SKM-1 (cell line): ENCODE measurements around the gene MCU.

Experiments used
- DNase-seq: peaks from one replicate; lab custom pipeline; 2025; ENCODE audit not compliant: unreplicated experiment; lab: John Stamatoyannopoulos, UW

The MCU gene

DNA sequence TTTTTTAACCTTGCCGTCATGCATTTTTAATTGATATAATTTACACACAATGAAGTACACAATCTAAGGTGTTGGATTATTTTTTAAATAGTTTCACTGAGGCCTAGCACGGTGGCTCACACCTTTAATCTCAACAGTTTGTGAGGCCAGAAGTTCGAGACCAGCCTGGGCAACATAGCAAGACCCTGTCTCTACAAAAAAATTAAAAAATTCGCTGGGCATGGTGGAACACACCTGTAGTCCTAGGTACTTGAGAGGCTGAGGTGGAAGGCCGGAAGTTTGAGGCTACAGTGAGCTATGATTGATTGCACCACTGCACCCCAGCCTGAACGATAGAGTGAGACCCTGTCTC lies 108.8 kb downstream of the MCU start:
- DNase-seq = no peak

DNA sequence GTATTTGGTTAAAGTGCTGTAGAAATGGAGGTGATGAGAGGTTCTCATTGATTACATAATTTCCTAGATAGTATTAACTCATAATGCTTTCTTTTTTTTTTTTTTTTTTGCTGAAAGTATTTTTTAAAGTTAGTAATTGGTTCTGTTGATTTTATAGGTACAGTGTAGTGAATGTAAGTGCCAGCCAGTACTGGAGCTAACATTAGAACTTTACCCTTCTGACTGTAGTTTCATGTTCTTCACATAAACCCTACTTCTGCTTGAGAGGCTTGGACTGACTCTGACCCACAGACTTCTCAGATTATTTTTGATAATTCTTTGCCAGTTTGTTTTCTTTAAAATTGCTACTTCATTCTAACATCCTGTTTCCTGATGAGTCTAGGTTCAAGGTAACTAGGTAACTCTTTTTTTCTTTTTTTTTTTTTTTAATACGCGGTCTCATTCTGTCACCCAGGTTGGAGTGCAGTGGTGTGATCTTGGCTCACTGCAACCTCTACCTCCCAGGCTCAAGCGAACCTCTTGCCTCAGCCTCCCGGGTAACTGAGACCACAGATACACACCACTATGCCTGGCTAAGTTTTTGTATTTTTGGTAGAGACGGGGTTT lies 109.4 kb downstream of the MCU start:
- no peak for DNase-seq

DNA sequence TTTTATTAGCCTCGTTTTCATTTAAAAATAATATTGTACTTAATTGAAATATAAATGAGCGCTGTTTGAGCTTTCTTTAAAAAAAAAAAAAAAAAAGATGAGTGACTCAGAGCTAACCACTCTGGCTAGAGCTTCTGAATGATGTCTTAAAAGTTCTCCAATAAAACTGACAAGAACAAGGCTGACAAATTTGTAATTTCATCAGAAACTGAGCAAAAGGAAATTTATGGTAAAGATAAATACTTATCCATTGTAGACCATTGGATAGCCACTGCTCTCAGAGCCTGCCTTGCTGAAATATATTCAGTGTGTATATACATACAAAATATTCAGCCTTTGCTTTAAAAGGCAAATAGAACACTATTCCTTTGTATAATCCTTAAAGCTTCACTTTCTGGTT lies 110.4 kb downstream of the MCU start:
- no peak for DNase-seq

DNA sequence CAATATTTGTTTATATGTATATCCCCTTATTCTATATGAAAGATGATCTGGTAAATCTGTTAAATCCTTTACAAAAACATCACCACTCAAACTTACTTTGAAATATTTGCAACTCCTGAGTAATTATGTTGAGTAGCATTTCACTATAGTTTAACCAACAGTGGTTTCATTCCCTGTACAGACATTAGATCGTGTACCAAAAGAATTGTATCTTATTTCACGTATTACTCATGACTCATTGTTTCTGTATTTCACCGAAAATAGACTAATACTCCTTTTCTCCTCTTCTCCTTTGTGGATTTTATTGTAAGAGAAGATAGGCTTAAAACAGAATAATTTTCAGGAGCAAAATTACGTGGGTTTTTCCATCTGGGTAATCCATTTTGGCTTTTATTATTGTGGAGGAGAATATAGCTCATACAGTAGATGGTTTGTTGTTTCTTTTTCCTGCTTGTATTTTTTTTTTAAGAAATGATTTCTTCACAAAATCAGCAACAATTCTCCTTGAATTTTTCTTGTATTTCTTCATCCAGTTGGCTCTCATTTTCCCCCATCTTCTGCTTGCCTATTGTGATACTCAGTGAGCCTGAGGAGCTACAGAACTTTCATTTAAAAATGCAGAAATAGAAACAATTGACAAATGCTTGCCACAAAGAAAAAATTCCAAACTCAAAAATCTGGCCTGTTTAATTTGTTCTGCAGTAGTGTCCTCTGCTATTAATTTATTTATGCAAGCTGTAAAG lies 111.0 kb downstream of the MCU start:
- DNase-seq = no peak

DNA sequence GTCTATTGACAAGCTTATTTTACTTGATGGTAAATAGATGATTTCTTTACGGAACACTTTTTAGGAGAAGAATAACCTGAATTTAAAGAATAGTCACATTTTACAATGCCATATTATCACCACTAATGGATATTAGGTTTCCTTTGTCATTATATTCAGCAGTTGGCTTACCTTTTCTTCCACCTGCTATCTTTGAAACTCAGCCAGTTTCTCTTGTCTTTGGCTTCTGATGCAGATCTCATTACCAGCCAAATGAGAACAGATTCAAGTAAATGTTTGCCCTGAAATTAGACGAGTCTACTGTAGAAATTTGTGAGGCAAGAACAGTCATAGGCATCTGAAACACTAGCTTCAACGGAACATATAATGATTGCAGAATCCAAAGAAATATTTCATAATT lies 116.1 kb downstream of the MCU start:
- no peak for DNase-seq

DNA sequence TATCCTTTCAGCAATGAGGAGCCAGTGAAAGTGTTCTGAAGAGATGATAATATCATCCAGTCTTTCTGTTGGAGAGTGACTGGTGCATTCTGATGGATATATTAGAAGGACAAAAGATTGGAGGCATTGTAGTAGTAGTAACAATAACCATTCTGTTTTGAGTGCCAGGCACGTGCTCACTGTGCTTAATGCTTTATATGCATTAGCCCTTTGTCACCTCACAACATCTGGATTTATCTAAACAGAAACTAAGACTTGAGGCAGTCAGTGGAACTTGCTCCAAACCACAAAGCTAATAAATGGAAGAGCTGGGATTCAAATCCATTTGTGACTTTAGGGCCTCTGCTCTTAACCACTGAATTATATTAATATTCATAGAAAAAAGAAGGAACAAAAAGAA lies 117.1 kb downstream of the MCU start:
- no peak for DNase-seq

DNA sequence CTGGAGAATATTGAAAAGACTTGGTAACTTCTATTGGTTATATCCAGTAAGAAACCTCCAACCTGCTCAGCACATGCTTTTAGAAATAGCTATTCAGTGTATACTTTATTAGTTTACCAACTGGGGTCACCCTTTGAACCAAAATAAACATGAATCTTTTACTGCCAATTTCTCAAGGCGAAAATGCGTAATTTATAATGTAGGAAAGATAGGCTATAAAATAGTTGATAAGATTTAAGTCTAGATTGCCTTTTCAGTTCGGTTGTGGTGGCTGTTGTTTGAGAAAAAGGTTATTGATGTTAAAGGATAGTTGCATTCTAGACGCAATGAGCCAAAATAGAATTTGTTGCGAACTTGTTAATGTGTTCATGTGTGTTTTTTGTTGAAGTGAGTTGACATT lies 119.0 kb downstream of the MCU start:
- no peak for DNase-seq

DNA sequence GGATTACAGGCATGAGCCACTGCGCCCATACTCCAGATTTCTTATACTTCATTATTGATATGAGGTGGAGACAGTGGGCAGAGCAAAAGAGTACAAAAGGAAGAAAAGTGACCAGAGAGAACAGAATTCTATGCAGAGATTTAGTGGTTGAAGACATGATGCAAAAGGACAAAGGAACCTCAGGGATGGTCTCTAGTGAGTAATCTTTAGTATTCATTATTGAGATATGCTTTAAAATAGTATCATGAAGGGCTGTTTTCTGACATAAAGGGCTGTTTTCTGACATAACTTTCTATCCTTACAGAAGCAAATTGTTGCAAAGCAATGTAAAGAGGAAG lies 120.4 kb downstream of the MCU start:
- no peak for DNase-seq

DNA sequence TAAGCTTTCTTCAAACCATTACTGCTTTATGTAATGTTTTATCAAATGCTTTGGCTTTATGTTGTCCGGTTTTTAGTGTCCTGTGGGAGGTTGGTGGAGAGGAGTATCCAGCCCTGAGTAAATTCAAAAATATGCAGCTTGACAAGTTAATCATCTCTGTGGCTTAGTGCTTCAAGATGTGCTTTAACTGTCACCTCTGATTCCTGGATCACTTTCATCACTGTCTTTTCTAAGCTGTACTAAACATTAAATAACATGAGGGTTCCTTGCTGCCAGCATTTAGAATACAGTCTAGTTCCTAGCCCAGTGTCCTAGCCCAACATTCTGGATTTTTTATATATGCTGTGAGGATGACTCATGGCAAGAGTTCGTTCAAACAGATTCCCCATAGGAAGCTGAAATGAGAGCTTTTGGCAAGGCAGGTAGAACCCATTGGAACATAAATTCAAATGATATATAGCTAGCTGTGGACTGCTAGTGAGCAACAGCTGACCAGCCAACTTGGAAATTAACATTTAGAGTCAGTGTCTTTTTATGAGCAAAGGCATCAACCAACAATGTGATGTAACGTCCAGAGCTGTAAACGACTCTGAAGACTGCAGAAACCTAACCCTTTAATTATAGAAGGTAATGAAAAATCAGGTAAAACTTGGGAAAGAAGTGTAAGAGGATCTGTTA lies 120.9 kb downstream of the MCU start:
- DNase-seq = no peak

DNA sequence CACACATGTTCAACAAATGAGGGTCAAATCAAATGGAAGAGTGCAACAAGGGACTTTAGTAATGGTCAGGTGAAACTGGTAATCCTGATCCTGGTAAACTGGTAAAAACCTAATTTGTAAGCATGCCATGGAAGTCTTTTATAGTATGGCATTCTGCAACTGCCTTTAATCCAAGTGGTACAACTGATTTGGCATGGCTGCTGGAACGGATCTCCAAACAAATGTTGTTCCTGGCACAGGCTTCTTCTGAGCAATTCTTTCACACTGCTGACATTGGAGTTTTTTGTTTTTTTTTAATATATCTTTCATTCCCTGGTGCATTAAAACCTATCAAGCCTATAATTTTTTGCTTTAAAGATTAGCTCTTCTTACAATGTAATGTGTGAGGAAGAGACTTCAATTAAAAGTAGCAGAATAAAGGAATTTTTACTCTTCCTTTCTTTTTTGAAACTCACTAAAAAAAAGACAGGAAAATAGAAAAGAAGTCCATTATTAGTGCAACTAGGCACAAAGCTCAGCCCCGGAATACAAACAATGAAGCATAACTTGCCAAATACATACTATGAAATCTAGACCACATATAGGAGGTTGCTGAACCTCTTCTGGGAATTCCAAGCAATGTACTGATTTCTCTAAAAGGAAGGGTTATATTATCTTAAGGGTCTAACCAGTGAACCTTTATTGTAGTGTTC lies 122.3 kb downstream of the MCU start:
- DNase-seq = no peak

DNA sequence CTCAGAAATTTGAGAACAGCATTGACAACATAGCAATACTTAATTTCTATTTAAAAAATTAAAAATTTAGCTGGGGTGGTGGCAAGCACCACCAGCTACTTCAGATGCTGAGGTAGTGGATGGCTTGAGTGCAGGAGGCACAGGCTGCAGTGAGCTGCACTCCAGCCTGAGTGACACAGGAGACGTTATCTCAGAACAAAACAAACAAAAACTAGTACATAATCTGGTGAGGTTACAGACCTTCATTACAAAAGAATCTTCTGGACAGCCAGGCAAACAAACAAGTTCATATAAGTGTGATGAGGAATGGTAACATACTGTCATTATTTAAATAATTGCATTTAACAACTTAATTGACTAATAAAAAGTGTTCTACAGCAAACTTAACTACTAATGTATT lies 124.6 kb downstream of the MCU start:
- no peak for DNase-seq

DNA sequence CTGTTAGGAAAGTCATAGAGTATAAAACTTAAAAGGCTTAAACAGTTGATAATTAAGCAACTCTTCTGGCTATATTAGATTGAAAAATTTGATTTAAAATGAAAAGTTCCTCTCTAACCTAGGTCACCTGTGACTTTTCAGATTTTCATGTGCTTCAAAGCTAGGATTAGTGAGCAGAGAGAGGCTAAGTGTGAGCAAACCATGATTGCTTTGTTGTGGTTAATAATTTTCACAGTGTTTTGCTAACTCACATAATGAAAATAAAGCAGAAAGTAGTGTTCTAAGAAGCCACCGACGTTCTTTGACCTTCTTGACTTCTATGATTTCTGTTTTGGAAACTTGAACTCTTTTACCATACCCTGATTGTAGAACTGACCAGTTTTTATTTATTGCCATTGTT lies 126.1 kb downstream of the MCU start:
- no peak for DNase-seq

DNA sequence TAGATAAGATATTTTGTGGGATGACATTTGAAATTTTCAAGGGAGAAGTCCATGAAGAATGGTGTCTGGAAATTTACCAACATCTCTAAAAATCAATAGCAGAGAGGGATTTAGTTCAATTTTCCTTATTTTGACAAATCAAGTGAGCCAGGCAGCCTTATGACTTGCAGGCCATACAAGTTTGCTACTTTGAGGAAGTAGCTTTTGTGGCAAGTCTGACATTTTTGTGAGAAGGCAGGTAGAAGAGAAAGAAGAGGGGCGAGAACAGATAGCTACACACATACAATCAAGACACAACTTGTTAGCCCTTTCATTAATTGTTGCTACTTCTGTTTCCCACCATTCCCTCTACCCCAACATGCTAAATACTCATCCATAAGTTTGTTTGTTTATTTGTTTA lies 127.1 kb downstream of the MCU start:
- DNase-seq = no peak

DNA sequence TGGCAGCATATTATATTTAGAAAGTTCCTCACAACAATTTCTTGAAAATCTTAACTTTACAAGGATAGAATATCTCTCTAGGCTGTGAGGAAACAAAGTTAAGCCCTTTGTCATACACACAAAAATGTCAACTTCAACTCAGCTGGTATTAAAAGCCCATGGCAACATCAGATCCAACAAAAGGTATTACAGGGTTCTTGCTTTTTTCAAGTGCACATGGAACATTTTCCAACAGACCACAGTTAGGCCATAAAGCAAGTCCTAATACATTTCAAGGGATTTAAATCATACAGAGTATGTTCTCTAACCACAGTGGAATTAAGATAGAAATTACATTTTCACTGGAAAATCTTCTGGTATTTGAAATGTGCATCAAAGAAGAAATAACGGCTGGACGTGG lies 129.7 kb downstream of the MCU start:
- no peak for DNase-seq

DNA sequence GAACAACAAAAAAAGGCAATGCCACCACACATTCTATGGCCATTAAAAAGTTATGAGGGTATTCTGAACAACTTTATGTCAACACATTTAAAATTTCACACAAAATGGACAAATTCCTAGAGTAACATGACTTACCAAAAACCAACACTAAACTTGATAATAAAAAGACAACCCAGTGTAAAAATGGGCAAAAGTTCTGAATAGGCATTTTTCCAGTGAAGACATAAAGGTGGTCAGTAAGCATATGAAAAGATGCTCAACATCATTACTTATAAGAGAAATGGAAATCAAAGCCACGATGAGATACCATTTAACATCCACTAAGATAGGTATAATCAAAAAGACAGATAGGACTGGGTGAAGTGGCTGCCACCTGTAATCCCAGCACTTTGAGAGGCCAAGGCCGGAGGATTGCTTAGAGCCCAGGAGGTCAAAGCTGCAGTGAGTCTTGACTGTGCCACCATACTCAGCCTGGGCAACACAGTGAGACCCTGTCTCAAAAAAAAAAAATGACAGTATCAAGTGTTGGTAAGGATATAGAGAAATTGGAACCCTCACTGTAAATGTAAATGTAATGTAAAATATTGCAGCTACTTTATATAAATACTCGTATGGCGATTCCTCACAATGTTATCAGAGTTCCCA lies 130.5 kb downstream of the MCU start:
- no peak for DNase-seq

DNA sequence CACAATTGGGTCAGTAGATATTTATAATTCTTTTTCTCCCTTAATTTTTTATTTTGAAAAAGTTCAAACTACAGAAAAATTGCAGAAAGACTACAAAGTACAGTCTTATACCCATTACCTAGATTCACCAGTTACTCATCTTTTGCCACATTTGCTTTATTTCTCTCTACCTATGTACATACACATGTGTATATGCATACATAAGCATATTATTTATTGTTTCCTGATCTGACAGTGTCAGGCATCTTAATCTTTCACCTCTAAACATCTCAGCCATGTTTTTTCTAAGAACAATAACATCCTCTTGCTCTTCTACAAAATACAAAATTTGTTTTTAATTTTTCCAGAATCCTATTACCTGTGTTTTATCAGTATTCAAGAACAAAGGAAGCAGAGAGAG lies 133.2 kb downstream of the MCU start:
- DNase-seq = no peak

DNA sequence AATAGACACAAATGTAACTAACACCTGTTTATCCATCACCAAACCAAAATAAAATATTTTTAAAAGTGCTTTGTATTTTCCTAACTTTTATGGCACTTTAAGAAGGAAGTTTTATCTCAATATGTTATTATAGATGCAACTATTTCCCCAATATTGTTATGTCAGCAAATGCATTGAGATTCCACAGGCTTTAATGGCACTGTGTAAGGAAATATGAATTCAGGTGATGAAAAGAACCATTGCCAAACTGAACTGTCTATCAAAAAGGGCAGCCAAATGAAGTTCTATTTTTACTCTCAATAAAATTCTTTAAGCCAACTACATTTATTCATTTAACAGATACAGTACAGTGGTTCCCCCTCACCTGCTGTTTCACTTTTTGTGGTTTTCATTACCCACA lies 134.4 kb downstream of the MCU start:
- no peak for DNase-seq

DNA sequence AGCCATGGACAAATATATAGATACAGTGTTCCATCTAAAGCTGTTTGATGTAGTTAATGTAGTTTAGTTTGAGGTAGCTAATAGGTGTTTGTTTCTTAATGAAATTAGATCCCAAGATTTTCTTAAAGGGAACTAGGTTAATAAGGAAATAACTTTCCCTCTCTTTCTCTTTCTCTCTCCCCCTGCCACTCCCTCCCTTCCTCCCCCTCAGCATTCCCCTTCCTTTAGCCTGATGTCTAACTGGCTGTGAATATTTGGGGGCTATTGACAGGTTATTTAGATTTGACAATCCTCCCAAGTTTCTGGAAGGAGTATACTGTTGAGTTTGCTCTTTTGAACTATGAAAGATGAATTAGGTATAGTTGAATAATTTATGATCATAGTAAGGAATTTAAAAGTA lies 136.4 kb downstream of the MCU start:
- no peak for DNase-seq

DNA sequence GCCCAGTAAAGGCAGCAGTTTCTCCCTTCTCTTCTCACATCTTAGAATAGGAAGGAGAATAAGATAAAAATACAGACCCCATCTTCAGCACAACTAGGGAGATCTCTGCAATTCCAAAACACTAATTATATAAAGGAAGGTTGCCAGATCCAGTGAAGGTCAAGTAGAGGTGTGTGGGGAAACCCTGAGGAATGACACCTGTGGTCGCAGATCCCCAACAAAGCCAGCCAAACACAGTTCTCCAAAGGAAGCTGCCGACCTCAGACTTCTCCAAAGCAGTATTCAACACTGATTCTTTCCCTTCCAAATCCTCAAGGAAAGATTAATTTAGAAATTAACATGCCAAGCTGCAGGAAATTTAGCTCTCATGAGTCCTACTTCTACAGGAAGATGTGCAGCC lies 138.7 kb downstream of the MCU start:
- DNase-seq = no peak

DNA sequence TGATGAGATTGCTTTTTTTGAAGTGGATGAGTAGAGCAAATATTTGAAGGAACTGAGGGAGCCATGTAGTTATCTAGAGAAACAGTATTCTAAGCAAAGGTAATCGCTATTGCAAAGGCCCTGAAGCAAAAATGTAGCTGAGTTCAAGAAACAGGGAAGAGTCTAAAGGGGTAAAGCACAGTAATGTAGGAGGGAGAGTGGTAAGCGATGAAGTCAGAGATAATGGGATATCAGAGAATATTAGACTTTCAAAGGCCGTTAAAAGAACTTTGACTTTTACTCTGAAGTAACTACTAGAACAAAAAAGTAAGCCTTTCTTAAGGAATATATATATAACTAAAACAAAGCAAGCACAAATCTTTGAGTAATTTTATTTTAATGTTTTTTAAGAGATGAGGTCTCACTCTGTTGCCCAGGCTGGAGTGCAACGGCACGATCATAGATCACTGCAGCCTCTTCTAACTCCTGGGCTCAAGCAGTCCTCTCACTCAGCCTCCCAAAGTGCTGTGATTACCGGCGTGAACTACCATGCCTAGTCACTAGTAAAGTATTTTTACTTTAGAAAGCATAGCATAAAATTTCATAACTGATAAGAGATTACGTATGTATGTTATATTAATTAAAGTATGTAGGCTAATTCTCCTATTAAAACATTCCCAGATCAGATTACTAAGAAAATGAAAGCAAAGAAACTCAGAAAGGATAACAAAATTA lies 139.9 kb downstream of the MCU start:
- DNase-seq = no peak

DNA sequence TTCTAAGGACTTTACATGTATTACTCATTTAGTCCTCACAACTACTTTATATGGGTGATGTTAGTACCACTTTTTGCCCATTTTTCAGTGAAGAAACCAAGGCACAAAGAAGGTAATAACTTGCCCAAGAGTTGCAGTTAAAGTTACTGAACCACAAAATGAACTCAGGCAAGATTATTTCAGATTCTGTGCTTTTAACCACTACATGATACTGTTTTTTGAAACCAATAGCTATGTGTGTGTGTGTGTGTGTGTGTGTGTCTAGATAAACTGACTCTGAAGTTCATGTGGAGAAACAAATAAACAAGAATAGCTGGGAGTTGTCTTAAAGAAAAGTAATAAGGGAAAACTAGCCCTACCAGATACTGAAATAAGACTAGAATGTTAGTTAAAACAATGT lies 140.8 kb downstream of the MCU start:
- DNase-seq = no peak
